GM21786 (cell line): ENCODE measurements around the gene CD53.
"Not testable (repeated sequence)": the region's sequence is repeated elsewhere in the genome, so short reads cannot be mapped to it uniquely, and the experiment has no call there.

Source experiments
- ATAC-seq: cut with Tn5 transposase; IDR thresholded peaks from one replicate; pipeline ENCODE4 v1.9.1; 2021; ENCODE audit not compliant: unreplicated experiment

Gene CD53, protein sequence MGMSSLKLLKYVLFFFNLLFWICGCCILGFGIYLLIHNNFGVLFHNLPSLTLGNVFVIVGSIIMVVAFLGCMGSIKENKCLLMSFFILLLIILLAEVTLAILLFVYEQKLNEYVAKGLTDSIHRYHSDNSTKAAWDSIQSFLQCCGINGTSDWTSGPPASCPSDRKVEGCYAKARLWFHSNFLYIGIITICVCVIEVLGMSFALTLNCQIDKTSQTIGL

DNA sequence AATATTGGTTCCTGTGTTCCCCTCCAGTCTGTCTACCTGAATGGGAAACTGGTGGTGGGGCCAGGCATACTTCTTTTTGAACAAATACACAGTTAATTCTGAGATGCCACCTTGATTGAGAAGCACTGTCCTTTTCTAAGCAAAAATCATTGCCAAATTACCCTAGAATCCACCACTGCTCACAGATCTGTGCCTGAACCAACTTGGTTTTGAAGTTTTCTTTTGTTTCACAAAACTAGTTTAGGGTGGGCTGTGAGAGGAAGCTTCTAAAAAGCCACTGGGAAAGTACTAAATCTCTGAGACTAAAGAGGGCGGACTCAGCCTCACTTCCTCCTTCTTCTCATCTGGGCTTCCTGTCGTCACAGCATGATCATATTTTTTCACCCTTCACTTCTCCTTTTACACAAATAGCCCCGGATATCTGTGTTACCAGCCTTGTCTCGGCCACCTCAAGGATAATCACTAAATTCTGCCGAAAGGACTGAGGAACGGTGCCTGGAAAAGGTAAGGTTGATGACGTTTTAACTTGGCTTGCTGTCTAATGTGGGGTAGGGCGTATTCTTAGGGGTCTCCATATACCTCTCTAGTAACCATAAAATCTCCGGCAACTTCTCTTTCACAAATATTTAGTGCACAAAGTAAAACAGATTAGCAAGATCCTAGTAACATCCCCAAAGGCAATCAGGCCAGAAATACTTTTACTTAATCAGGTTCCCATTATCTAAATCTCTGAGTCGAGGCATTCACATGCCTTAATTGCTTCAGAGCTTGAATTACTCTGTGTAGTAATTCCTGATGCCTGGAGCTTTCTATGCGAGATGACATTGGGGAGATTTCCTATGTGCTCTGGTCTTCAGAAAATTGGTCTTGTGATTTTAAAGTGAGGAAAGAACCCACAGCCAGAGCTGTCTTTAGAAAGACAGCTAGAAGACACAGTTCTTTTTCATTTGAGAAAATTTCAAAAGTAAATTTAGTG is at the start of gene CD53:
CD53 (plus strand) TSS at position 404 of the 976 bp plus-strand sequence. CDS start 18,261 bp downstream, outside the sequence.
- ATAC-seq, result peak; percentile 44

DNA sequence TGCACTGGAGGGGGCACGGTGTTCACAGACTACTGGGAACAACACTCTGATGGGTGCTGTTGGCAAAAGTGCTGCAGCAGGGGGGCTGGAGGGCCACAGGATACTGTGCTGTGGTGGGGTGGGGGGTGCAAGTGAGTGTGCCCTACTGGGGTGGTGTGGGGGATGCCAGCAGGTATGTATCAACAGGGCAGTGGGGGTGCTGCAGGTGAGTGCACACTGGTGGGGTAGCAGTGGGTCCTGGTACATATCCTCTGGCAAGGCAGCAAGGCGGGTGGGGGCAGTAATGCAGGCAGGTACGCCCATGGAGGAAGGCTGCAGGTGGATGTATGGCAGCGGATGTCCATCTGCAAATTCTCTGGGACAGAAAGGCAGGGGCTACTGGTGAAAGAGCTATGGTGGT is 48.8 kb upstream of the CD53 start:
- no peak for ATAC-seq

DNA sequence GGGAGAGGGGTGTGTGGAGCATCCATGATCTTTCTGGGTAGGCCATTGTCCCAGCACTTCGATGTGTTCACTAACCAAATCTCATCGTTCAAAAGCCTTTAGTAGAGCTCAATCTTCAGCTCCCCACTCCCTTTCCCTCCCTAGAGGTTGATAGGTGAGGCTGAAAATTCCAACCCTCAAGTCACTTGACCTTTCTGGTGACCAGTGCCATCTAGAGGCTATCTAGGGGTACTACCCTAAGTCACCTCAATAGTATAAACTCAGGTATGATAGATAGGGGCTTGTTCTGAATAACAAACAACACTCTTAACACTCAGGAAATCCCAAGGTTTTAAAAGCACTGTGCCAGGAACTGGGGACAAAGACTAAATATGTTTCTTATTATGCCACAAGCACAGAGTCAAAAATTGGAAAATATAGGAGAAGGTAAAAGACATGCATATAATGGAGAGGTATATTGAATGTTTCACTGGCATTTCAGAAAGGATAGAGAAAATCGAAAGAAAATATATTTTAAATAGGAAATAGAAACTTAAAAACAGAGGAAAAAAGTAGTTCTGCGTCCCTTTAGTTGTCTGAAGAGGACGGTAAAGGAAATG is 42.9 kb upstream of the CD53 start:
- no peak for ATAC-seq

- ATAC-seq, result not testable (repeated sequence)
Measured at GRCh38 chr1:110833779-110834178, 39.2 kb upstream of the CD53 start.

- no peak for ATAC-seq
Measured at GRCh38 chr1:110846861-110847260, 26.1 kb upstream of the CD53 start.

DNA sequence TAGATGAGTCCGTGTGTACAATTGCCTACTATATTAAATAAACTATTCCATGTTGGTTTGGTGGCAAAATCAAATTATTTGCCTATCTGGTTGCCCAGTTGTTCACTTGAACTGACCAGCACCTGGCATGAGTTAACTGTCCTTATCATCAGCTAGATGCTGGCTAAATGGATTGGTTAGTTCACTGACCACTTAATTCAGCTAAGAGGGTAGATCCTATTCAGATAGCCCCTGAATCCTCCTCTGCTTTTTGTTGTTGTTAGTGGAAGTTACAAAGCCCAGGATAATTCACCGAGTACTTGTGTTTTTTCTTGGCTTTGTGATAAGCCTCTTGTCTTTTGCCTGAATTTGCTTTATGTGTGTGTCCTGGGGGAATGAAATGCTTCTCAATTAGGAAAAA is 22.8 kb upstream of the CD53 start:
- no peak for ATAC-seq

DNA sequence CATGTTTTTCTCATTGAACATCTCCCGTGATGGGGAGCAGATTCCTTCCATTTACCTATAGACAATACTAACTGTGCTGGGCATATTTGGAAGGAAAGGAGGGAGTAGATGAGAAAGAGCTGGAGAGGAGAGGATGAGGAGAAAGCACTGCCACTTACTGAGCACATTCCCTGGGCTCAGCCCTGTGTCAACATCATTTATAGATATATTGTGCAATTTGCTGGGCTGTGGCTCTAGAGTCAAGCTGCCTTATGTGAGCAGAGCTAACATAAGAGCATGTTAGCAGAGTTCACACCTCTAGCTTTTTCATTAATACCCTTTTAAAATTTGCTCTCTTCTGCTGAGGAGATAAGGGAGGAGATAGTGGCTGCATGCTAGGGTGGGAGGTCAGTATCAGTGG is 22.3 kb upstream of the CD53 start:
- no peak for ATAC-seq

DNA sequence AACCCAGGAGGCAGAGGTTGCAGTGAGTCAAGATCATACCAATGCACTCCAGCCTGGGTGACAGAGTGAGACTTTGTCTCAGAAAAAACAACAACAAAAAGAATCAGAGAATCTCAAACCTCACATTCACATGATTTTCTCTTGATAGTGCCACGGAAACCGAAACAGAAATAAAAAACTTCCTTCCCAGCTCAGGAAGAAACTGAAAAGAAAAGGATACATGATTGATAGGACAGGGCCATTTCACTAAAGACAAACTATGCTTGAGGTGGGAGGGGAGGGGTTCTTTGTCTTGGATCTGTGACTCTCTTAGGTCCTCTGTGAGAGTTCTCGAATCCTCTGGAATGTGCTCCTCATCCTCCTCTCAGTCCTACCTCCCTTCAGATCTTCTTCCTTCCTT is 19.8 kb upstream of the CD53 start:
- no peak for ATAC-seq

GRCh38 chr1:110856410-110856809 is 16.5 kb upstream of the CD53 start:
- no peak for ATAC-seq

DNA sequence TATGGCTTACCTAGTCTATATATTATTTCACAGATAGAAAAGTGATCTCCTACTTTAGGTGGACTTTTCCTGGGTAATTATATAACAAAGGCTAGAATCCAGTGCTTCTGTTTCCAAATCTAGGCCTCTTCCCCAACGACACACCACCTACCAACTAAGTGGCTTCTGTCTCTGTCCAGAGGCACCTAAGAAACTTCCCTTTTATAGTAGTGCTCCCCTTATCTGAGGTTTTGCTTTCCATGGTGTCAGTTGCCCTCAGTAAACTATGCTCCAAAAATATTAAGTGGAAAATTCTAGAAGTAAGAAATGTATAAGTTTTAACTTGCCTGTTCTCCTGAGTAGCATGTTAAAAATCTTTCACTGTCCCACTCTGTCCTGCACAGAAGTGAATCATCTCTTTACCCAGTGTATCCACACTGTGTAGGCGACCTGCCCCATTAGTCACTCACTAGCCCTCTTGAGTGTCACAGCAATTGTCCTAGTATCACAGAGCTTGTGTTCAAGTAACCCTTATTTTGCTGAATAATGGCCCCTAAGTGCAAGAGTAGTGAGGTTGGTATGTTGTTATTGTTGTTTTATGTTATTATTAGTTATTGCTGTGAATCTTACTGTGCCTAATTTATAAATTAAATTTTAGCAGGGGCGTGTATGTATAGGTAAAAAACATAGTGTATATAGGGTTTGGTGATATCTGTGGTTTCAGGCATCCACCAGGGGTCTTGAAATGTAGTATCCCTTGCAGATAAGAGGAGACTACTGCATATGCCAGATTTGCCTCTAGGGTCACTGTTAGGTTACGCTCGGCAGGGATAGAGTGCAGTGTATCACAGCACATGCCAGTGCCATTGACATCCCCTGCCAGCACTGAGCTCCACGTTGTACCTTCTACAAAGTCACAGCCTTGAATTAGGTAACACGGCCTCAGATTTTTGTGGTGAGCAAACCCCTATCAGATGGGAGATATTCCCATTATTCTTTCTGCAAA is 14.7 kb upstream of the CD53 start:
- no peak for ATAC-seq

DNA sequence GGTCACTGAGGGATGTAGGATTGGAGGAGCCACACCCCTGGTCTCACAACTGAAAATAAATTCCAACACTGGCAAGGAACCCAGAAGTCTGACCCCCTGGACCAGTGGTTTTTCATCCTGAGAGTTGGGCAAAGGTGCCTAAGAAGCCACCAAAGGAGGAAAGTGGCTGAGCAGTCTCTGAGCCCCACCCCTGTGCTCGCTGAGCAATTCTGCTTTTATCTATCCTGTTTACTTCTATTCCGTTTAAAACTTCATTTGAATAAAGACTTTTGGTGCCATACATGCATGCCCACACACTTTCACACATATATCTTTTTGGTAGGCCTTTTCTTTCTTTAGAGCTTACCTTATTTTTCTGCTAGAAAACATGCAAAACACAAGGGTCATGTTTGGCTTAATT is 13.9 kb upstream of the CD53 start:
- no peak for ATAC-seq

- no peak for ATAC-seq
Measured at GRCh38 chr1:110860174-110860573, 12.8 kb upstream of the CD53 start.

DNA sequence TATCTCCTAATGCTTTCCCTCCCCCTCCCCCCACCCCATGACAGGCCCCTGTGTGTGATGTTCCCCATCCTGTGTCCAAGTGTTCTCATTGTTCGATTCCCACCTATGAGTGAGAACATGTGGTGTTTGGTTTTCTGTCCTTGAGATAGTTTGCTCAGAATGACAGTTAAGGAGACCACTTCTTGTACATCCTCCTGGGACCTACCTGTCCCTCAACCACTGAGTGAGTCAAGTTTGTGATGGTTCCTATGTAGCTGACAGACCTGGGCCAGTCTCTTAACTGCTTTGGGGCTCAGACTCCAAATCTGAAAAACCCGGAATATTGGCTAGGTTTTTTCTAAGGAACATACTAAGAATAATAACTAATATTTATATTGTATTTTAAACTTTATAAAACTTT is 12.3 kb upstream of the CD53 start:
- ATAC-seq, result not testable (repeated sequence)

GRCh38 chr1:110861942-110862341 is 11.0 kb upstream of the CD53 start:
- ATAC-seq, result not testable (repeated sequence)

- no peak for ATAC-seq
Measured at GRCh38 chr1:110864287-110864686, 8.7 kb upstream of the CD53 start.

- ATAC-seq, result no peak
Measured at GRCh38 chr1:110870721-110871388, 2.1 kb upstream of the CD53 start.

DNA sequence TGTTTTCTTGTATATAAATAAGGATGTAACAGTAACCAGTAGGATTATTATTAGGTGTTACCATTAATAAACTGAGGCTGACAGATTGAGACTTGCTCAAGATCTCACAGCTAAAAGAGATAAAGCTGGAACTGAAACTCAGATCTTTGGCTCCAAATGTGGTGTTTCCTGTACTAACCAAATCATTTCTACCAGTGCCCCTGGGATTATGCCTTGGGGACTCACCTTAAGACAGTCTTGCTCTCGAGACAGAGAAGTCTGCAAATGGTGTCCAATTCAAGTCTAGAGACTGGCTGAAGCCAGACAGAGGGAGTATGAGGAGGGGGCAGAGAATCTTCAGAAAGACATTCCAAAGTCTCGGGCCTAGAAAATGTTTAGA is 593 bp upstream of the CD53 start:
- ATAC-seq, result peak; percentile 29

GRCh38 chr1:110873856-110874255 is 908 bp downstream of the CD53 start:
- ATAC-seq, result no peak

DNA sequence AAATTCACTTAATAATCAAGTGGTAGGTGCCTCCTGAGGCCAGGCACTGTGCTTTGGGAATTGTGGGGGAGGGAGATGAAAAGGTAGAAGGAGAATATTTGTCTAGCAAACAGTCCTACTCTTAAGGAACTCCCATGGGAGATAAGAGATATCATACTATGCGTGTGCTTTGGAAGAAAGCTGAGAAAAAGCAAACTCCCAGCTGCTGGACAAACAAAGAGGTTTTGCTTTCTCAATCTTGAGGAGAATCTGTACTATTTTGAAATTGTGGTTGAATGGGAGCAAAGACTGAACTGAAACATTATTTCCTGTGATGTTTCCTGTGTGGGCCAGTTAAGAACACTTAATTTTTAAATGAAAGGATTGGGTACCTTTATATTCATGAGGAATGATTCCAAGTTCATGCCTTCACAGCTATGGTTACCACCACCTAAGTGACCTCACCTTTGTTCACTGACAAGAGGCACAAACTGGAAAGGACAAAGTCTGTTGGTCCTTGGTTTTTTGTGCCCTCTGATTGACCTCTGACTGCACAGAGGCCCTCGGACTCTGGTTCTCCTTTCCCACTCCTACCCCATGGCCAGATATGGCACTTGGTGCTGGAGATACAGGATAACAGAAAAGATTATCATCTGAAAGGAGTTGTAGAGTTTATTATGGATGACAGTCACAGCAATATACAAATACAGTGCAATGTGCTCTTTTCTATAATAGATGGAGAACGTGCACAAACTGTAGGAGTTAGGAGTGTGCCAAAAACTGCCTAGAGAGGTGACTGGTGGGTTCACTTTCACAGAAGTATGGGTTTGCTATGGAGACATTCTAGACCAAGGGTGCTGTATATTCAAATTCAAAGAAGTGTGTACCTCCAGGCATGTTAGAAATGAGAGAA is 1.6 kb downstream of the CD53 start:
- no peak for ATAC-seq
